GM10266 (cell line): ENCODE measurements around the gene GIPC3.
"Not testable (repeated sequence)": the region's sequence is repeated elsewhere in the genome, so short reads cannot be mapped to it uniquely, and the experiment has no call there.

Experiments
- DNase-seq: peaks from one replicate; pipeline ENCODE4 v3.0.0; 2012; ENCODE audit errors: extremely low spot score
- TF ChIP-seq, protein P1 (sequence below): IDR thresholded peaks from 2 replicates; pipeline ENCODE4 v1.5.1; 2012; ENCODE audit warnings: mild to moderate bottlenecking, low read depth; ENCODE audit not compliant: control insufficient read depth, insufficient read depth; ENCODE audit errors: missing control alignments

The GIPC3 gene

DNA sequence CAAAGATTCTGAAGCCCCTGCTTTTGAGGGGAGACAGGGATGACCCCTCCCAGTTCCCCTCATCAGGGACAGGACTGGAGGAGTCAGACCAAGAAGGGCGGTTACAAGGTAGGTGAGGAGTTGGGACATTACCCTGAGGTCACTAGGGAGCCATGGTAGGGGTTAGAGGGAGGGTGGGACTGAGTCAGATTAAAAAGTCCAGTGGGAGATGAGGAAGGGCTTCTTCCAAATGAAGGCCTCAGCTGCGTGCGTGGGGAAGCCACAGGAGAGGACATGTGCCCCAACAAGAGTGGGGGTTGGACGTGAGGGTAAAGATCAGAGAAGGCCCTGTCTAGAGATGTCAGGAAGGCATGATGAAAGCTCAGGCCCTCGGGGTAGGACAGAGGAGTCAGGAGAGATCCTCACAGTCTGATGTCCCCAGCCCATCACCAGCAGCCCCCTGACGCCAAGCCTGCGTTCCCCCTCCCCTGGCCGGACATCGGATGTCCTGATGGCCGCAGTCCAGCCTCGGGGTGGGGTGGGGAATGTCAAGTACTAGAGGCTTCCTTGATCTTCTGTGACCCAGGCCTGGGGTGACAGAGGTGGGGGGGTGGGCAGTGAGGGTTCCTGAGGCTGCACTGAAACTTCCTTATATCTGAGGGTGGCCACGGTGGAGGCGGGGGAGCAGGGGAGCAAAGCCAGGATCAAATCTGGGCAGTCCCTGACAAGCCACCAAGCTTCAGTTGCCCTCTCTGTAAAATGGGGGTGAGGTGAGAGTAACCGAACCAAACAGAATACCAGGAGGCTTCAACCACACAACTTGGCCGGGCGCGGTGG lies 21.4 kb upstream of the GIPC3 start:
- DNase-seq, result no peak
- TF ChIP-seq, protein P1, sequence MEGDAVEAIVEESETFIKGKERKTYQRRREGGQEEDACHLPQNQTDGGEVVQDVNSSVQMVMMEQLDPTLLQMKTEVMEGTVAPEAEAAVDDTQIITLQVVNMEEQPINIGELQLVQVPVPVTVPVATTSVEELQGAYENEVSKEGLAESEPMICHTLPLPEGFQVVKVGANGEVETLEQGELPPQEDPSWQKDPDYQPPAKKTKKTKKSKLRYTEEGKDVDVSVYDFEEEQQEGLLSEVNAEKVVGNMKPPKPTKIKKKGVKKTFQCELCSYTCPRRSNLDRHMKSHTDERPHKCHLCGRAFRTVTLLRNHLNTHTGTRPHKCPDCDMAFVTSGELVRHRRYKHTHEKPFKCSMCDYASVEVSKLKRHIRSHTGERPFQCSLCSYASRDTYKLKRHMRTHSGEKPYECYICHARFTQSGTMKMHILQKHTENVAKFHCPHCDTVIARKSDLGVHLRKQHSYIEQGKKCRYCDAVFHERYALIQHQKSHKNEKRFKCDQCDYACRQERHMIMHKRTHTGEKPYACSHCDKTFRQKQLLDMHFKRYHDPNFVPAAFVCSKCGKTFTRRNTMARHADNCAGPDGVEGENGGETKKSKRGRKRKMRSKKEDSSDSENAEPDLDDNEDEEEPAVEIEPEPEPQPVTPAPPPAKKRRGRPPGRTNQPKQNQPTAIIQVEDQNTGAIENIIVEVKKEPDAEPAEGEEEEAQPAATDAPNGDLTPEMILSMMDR, result no peak

DNA sequence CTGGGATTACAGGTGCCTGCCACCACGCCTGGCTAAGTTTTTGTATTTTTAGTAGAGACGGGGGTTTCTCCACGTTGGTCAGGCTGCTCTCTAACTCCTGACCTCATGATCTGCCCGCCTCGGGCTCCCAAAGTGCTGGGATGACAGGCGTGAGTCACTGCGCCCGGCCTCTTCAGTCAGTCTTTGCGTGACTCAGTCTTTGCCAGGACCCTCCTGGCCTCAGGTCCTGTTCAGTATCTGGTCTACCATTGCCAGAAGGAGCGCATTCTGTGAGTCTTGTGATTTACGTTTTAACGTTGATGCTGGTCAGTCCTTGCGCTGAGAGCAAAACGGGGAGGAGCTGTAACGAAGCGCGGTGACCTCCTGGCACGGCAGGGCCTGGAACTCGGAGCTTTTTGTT lies 20.1 kb upstream of the GIPC3 start:
- no peak for DNase-seq
- TF ChIP-seq, protein P1, result no peak

DNA sequence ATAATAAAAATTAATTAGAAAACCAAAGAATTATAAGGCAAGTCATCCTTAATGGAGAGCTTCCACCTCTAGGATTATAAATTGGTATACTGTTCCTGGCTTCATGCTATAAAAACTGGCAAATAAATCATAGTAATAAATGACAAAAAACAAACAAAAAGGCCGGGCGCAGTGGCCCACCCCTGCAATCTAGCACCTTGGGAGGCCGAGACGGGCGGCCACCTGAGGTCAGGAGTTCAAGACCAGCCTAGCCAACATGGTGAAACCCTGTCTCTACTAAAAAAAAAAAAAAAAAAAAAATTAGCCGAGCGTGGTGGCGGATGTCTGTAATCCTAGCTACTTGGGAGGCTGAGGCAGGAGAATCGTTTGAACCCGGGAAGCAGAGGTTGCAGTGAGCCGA lies 15.2 kb upstream of the GIPC3 start:
- DNase-seq, result not testable (repeated sequence)

DNA sequence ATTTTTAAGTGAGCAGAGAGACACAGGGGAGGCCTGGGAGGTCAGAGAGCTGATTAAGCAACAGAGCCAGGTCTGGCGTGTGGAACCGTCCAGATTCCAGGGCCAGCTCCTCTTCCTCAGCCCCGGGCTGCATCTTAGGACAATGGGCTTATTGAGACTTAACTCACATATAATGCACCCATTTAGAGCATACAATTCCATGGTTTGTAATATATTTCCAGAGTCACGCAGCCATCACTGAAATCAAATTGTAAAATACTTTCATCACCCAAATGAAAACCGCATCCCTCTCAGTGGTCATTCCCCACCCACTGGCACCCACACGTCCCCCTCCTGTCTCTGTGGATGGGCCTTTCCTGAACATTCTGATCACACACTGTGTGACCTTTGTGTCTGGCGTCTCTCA lies 14.7 kb upstream of the GIPC3 start:
- DNase-seq, result no peak
- TF ChIP-seq, protein P1, result no peak

DNA sequence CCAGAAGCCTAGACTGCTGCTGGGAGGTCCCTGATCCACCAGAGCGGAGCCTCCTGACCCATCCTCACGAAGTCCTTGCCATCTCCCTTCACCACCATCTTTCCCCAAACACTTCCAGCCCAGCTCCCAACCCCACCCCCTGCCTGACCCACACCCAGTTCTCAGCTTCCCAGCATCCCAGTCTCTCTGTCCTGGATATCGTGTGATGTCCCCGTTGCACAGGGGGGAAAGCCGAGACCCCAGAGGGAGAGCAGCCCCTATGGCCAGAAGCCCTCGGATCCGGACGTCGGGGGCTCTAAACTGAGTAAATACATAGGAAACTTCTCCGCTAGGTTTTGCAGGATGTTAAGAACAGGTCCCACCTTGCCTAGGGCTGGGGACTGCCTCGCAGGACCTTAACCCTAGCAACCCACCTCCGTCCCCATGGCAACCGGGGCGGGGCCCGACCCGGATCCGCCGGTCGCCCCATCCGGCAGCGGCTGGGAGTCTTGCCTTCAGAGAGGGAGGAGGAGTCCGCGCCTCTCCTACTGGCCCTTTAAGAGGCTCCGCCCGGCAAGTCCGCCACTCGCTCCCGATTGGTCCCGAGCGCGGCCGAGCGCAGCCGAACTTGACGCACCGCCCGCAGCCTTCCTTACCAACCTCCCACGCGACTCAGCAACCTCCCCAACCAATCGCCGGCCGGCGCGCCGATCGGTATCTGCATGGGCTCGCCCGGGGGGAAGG lies 13.0 kb upstream of the GIPC3 start:
- DNase-seq, result peak; percentile 99
- TF ChIP-seq, protein P1, result no peak

DNA sequence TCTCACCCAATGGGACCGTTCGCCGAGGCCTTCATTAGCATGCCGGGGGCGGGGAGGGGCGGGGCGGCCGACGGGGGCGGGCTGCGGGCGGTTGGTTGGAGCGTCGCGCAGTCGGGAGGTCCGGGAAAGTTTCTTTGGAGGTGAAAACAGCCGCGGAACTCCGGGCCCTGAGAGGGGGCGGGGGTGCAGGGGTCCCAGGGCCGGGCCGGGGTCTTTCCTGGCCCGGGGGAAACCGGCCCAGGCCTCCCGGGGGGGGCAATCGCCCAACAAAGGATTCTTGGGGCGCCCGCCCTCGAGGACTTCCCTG lies 12.5 kb upstream of the GIPC3 start, which contains the start of gene HMG20B:
TSS of gene HMG20B (plus strand) at position 90 of the 307 bp plus-strand sequence. CDS start 366 bp downstream, outside the sequence.
- TF ChIP-seq, protein P1, result no peak

DNA sequence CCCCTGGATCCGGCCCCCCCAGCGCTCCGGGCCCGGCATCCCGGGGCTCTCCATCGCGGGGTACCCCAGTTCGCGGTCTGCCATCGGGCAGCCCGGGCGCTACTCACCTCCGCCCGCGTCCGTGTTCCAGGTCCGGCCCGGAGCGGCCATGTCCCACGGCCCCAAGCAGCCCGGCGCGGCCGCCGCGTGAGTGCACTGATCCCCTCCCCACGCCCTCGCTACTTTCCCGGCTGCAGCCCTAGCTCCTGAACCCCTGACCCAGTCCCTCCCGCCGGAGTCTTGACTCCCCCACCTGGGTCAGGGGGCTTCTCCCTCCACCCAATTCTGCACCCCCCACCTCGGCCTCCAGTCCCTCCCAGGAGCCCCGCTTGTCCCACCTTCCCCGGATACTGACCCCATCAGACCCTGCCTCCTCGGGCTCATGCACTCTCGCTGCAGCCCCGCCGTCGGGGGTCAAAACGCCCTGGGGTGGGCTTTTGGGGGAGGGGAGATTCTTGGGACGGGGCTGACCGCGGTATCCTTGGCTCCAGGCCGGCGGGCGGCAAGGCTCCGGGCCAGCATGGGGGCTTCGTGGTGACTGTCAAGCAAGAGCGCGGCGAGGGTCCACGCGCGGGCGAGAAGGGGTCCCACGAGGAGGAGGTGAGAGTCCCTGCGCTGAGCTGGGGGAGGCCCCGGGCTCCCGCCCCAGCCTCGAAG lies 12.0 kb upstream of the GIPC3 start:
- no peak for DNase-seq
- TF ChIP-seq, protein P1, result no peak

More for the DNA sequence above, 12.5 kb upstream of the GIPC3 start, which contains the start of gene HMG20B:
- DNase-seq, result no peak
